GM12878 (cell line): ENCODE results near the gene ERVMER34-1. TPM values are rescaled to one million over a fixed set of nuclear protein-coding genes. Genes with fewer than 3 reads are reported as not detected.

Experiments used
- ATAC-seq: fragments of 200-7000 bp; cut with Tn5 transposase; 3 replicates; pipeline ENCODE4 v1.9.1; 2020; ENCODE audit warnings: mild to moderate bottlenecking, moderate library complexity
- BruUV-seq: library from RNA; stranded (reverse); fragments of 400-500 nt; replicated peaks from 2 replicates; lab custom pipeline; 2021; lab: Mats Ljungman, UMichigan
- CTCF ChIA-PET: fragments of 300-600 bp; sonication (Branson Sonifier 250); formaldehyde crosslinking; extraction: SDS; loops from one replicate; lab custom pipeline; 2021; ENCODE audit warnings: inconsistent platforms; lab: Yijun Ruan, JAX
- POLR2A ChIA-PET: fragments of 350-600 bp; formaldehyde crosslinking; extraction: SDS; loops from one replicate; lab custom pipeline; 2021; ENCODE audit warnings: inconsistent platforms; lab: Charles Lee
- RAD21 ChIA-PET: fragments of 300-600 bp; sonication (Branson Sonifier 250); formaldehyde crosslinking; loops from one replicate; lab custom pipeline; 2023; ENCODE audit warnings: antibody characterized with exemption; ENCODE audit not compliant: unreplicated experiment; lab: Charles Lee
- SMC1A ChIA-PET: fragments of 300-600 bp; sonication (Branson Sonifier 250); formaldehyde crosslinking; loops from one replicate; lab custom pipeline; 2023; ENCODE audit not compliant: unreplicated experiment, uncharacterized antibody; lab: Charles Lee
- DNase-seq: peaks from one replicate; pipeline ENCODE4 v3.0.0-alpha.2; 2011; ENCODE audit warnings: low read depth, low spot score
- FAIRE-seq: peaks from 3 replicates; lab custom pipeline; 2011; peaks lifted over from hg19 to GRCh38; lab: Jason Lieb, UNC
- H2AFZ ChIP-seq: 2 replicates; pipeline ENCODE4 v1.6.0; 2011; ENCODE audit warnings: low read depth, low read length, control low read depth; ENCODE audit not compliant: control insufficient read depth
- H3K27ac ChIP-seq: 2 replicates; pipeline ENCODE4 v1.5.1; 2011; ENCODE audit warnings: control low read depth; ENCODE audit not compliant: control insufficient read depth, insufficient read depth
- H3K27me3 ChIP-seq, 2 experiments: replicated peaks in 1 of 2; 2 replicates each; pipeline versions ENCODE4 v1.6.0 to v1.6.1; 2011; ENCODE audit warnings: low read length in 1 of 2; ENCODE audit not compliant: control insufficient read depth in 2 of 2, insufficient read depth in 2 of 2
- H3K36me3 ChIP-seq, 2 experiments: 2 replicates each; pipeline ENCODE4 v1.5.1; 2011; ENCODE audit warnings: low read length in 1 of 2; ENCODE audit not compliant: control insufficient read depth in 2 of 2, insufficient read depth in 2 of 2
- H3K4me1 ChIP-seq: 2 replicates; pipeline ENCODE4 v1.6.1; 2011; ENCODE audit warnings: mild to moderate bottlenecking, low read length, moderate library complexity, mixed read lengths; ENCODE audit not compliant: control insufficient read depth, insufficient read depth
- H3K4me2 ChIP-seq: 2 replicates; pipeline ENCODE4 v1.6.0; 2011; ENCODE audit warnings: control low read depth; ENCODE audit not compliant: control insufficient read depth, insufficient read depth
- H3K4me3 ChIP-seq: fragments of 200-600 bp; sonication (generic); 2 replicates; pipeline ENCODE4 v1.5.1; 2016
- H3K79me2 ChIP-seq: 2 replicates; pipeline ENCODE4 v1.6.0; 2011; ENCODE audit warnings: low read length; ENCODE audit not compliant: control insufficient read depth, insufficient read depth
- H3K9ac ChIP-seq: 2 replicates; pipeline ENCODE4 v1.8.0; 2011; ENCODE audit warnings: low read length, control low read depth, mixed read lengths; ENCODE audit not compliant: control insufficient read depth, insufficient read depth
- H3K9me3 ChIP-seq: replicated peaks from 3 replicates; pipeline ENCODE4 v1.5.1; 2011; ENCODE audit warnings: mild to moderate bottlenecking, low read length; ENCODE audit not compliant: control insufficient read depth, insufficient read depth
- H4K20me1 ChIP-seq: 2 replicates; pipeline ENCODE4 v1.6.0; 2011; ENCODE audit not compliant: control insufficient read depth, insufficient read depth
- BACH1 ChIP-seq: fragments of 450-650 bp; IDR thresholded peaks from 2 replicates; pipeline ENCODE4 v1.6.1; 2017; ENCODE audit warnings: mild to moderate bottlenecking, borderline replicate concordance
- CBFB ChIP-seq: IDR thresholded peaks from 2 replicates; pipeline ENCODE4 v1.6.1; 2016; ENCODE audit warnings: antibody characterized with exemption, low read depth
- CEBPB ChIP-seq, 2 experiments: fragments of 150-350 bp in 1 of 2; IDR thresholded peaks; 2 replicates each; pipeline ENCODE4 v1.6.1; 2012 to 2014; ENCODE audit warnings: low read depth in 2 of 2, low read length in 2 of 2, borderline replicate concordance in 1 of 2, inconsistent platforms in 1 of 2
- CREM ChIP-seq: IDR thresholded peaks from 2 replicates; pipeline ENCODE4 v1.6.1; 2014; ENCODE audit warnings: antibody characterized with exemption, low read depth
- EZH2 ChIP-seq: IDR thresholded peaks from 2 replicates; pipeline ENCODE4 v1.6.1; 2012; ENCODE audit warnings: low read depth, mild to moderate bottlenecking, control low read depth, inconsistent platforms, low read length, borderline replicate concordance; ENCODE audit not compliant: control insufficient read depth
- FOXM1 ChIP-seq: IDR thresholded peaks from 2 replicates; pipeline ENCODE4 v1.6.1; 2012; ENCODE audit warnings: low read depth, mild to moderate bottlenecking, inconsistent platforms, low read length, moderate library complexity
- IRF4 ChIP-seq: IDR thresholded peaks from 2 replicates; pipeline ENCODE4 v1.6.1; 2011; ENCODE audit warnings: low read depth, low read length
- JUNB ChIP-seq: IDR thresholded peaks from 2 replicates; pipeline ENCODE4 v1.6.1; 2016; ENCODE audit warnings: antibody characterized with exemption, mild to moderate bottlenecking
- MEF2A ChIP-seq: IDR thresholded peaks from 2 replicates; pipeline ENCODE4 v1.6.1; 2011; ENCODE audit warnings: low read depth, mild to moderate bottlenecking, low read length, moderate library complexity; ENCODE audit not compliant: insufficient read depth
- MEF2B ChIP-seq: fragments of 450-650 bp; IDR thresholded peaks from 2 replicates; pipeline ENCODE4 v1.6.1; 2018; ENCODE audit warnings: mild to moderate bottlenecking, moderate library complexity; ENCODE audit not compliant: partially characterized antibody, poor library complexity, severe bottlenecking
- NFIC ChIP-seq: IDR thresholded peaks from 2 replicates; pipeline ENCODE4 v1.6.1; 2012; ENCODE audit warnings: low read depth, mild to moderate bottlenecking, inconsistent platforms, low read length, moderate library complexity
- NFYB ChIP-seq: IDR thresholded peaks from 2 replicates; pipeline ENCODE4 v1.6.1; 2011; ENCODE audit warnings: low read depth, mild to moderate bottlenecking, low read length, improper control_type of control experiment, moderate library complexity; ENCODE audit not compliant: insufficient read depth
- POLR2AphosphoS2 ChIP-seq: IDR thresholded peaks from 2 replicates; pipeline ENCODE4 v1.6.1; 2011; ENCODE audit warnings: low read depth, mild to moderate bottlenecking, low read length, improper control_type of control experiment, moderate library complexity
- RUNX3 ChIP-seq: IDR thresholded peaks from 2 replicates; pipeline ENCODE4 v1.6.1; 2012; ENCODE audit warnings: low read length, inconsistent platforms
- TCF7 ChIP-seq: IDR thresholded peaks from 2 replicates; pipeline ENCODE4 v1.6.1; 2014; ENCODE audit warnings: antibody characterized with exemption, borderline replicate concordance
- ZBED1 ChIP-seq: IDR thresholded peaks from 2 replicates; pipeline ENCODE4 v1.6.1; 2016; ENCODE audit warnings: borderline replicate concordance
- ZNF384 ChIP-seq: IDR thresholded peaks from 2 replicates; pipeline ENCODE4 v1.6.1; 2012; ENCODE audit warnings: low read depth, mild to moderate bottlenecking, low read length, improper control_type of control experiment, borderline replicate concordance
- ZSCAN29 ChIP-seq: fragments of 450-650 bp; IDR thresholded peaks from 2 replicates; pipeline ENCODE4 v1.6.1; 2017; ENCODE audit warnings: mild to moderate bottlenecking, moderate library complexity
- WGBS: methylation state at CpG from one replicate; pipeline ENCODE4 v1.1.6; 2016; ENCODE audit warnings: low lambda C conversion rate; ENCODE audit not compliant: insufficient replicate concordance, insufficient coverage; ENCODE audit errors: missing lambda C conversion rate; 5-methylcytosine and 5-hydroxymethylcytosine counted together
- in situ Hi-C: fragments of 300-500 bp; cut with MboI; formaldehyde crosslinking; loops from 9 replicates; pipeline ENCODE4 v1.14.3; 2018; ENCODE audit warnings: mixed read lengths
- intact Hi-C: fragments of 100-400 bp; cut with micrococcal nuclease; formaldehyde crosslinking; loops from one replicate; pipeline ENCODE4 v1.14.2; 2022; ENCODE audit not compliant: unreplicated experiment
- polyA plus RNA-seq, 11 experiments: library from polyadenylated mRNA; depleted of rRNA in 4 of 11; unstranded in 6 of 11; stranded (reverse) in 5 of 11; fragments of >200 nt; fragmentation: Nextera tagmentation in 4 of 11; fragmentation: Illumina TruSeq in 1 of 11; extraction: Ambion mirVana in 4 of 11; extraction: Trizol in 1 of 11; gene quantifications; 1 replicate in 1 of 11; 2 replicates in 10 of 11; pipeline versions ENCODE4 v1.2.1 to v1.2.3, GENCODE V29; 2011 to 2016; ENCODE audit warnings: inconsistent platforms in 2 of 11, missing spikeins in 2 of 11, low read depth in 1 of 11
- total RNA-seq, 4 experiments: library from RNA; depleted of rRNA in 3 of 4; stranded (reverse); fragments of >200 nt in 3 of 4; fragmentation: Illumina TruSeq in 1 of 4; extraction: Trizol in 1 of 4; gene quantifications; 2 replicates each; pipeline versions ENCODE4 v1.2.1 to v1.2.3, GENCODE V29; 2013 to 2021
- TF ChIP-seq, protein P1 (sequence below): IDR thresholded peaks from 2 replicates; pipeline ENCODE4 v1.6.1; 2012; ENCODE audit warnings: low read depth, low read length, improper control_type of control experiment
- TF ChIP-seq, protein P2 (sequence below): fragments of 150-350 bp; IDR thresholded peaks from 2 replicates; pipeline ENCODE4 v1.6.1; 2014; ENCODE audit warnings: mild to moderate bottlenecking, low read depth, low read length
- TF ChIP-seq, protein P3 (sequence below): IDR thresholded peaks from 2 replicates; pipeline ENCODE4 v1.6.1; 2012; ENCODE audit warnings: low read length, inconsistent platforms
- TF ChIP-seq, protein P4 (sequence below): IDR thresholded peaks from 2 replicates; pipeline ENCODE4 v1.6.1; 2012; ENCODE audit warnings: low read depth, low read length, improper control_type of control experiment

ERVMER34-1 gene
- total and polyA plus RNA-seq, 10 of the 15 experiments (the other 5 are each of a cell fraction or from before 2014, with no cell fraction given), result not detected

DNA sequence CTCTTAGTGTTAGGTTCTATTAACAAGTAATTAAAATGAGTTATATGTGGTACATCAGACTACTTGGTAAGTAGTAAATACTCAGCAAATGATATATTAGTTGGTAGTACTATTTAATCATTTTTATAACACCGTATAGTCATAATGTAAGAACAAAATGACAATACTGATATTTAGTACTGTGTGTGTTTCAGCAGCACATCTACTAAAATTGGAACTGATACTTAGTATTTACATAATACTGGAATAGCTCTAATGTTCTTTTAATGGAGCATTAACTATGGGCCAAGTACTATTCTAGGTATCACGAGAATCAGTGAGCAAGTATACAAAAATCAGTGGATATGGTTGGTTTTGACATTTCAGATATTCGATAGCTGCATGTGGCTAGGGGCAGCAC is 35.3 kb downstream of the ERVMER34-1 start:
- intact Hi-C loops (loop anchor here (10.0 kb wide), 1 partner anchor 1349 kb away; the partner anchor contains the start of gene CHIC2), in situ Hi-C loops (loop anchor here (25.0 kb wide), 1 partner anchor 646 kb away; the partner anchor contains the start of gene SCFD2)
- no peak overlapping the region for H2AFZ ChIP-seq
- no peaks in the 10 kb centered on the region for H3K27me3 ChIP-seq
- BruUV-seq, result no TSS peak
- ChIA-PET SMC1A (interaction anchor here (1.4 kb wide), 1 partner anchor 10 kb away, joined by 4 read pairs; no protein-coding TSS in a partner anchor), RAD21 (no interaction called here), CTCF (no interaction called here), POLR2A (no interaction called here)
- peaks cover 27% of the 10 kb centered on the region for H3K4me1 ChIP-seq
- no peak for ATAC-seq
- peak overlapping the region; percentile 93; the same call in 1 of the 2 replicates for H3K27ac ChIP-seq
- peak overlapping the region; percentile 93 for H3K4me3 ChIP-seq
- H3K4me2 ChIP-seq, result peak overlapping the region; percentile 99
- FAIRE-seq, result no peak
- H3K9me3 ChIP-seq, result no peaks in the 10 kb centered on the region
- peaks cover 3% of the 10 kb centered on the region; the same call in 1 of the 2 replicates for H4K20me1 ChIP-seq
- peak overlapping the region; percentile 59; the same call in 1 of the 2 replicates for H3K9ac ChIP-seq
- peaks cover 39% of the 10 kb centered on the region for H3K79me2 ChIP-seq
- 16% methylated on average over 3 of the region's 3 CpGs for WGBS
- no peak for DNase-seq
- peaks cover 7 to 34% of the 10 kb centered on the region in 2 experiments for H3K36me3 ChIP-seq
- TF ChIP-seq, protein P1, sequence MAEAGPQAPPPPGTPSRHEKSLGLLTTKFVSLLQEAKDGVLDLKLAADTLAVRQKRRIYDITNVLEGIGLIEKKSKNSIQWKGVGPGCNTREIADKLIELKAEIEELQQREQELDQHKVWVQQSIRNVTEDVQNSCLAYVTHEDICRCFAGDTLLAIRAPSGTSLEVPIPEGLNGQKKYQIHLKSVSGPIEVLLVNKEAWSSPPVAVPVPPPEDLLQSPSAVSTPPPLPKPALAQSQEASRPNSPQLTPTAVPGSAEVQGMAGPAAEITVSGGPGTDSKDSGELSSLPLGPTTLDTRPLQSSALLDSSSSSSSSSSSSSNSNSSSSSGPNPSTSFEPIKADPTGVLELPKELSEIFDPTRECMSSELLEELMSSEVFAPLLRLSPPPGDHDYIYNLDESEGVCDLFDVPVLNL, result no peak
- TF ChIP-seq BACH1 (0 out of 2 replicates have a peak, but pooled peaks have one; percentile 12), ZSCAN29 (no peak), TCF7 (no peak), POLR2AphosphoS2 (no peak), CBFB (no peak), MEF2A (peak; percentile 92), NFYB (no peak), ZBED1 (peak; percentile 64; the same call in 1 of the 2 replicates), ZNF384 (no peak), FOXM1 (no peak; the same call in 1 of the 2 replicates), EZH2 (no peak), NFIC (peak; percentile 70), JUNB (peak; percentile 96), RUNX3 (peak; percentile 18; the same call in 1 of the 2 replicates), MEF2B (peak; percentile 54), IRF4 (peak; percentile 47; the same call in 1 of the 2 replicates), CEBPB (IDR thresholded peaks at IDR 0.05; ENCODE audit: borderline replicate concordance in 1 of 2, low read depth in 2 of 2, low read length in 2 of 2) (no peak), CREM (peak; percentile 42; the same call in 1 of the 2 replicates)
- TF ChIP-seq, protein P2, sequence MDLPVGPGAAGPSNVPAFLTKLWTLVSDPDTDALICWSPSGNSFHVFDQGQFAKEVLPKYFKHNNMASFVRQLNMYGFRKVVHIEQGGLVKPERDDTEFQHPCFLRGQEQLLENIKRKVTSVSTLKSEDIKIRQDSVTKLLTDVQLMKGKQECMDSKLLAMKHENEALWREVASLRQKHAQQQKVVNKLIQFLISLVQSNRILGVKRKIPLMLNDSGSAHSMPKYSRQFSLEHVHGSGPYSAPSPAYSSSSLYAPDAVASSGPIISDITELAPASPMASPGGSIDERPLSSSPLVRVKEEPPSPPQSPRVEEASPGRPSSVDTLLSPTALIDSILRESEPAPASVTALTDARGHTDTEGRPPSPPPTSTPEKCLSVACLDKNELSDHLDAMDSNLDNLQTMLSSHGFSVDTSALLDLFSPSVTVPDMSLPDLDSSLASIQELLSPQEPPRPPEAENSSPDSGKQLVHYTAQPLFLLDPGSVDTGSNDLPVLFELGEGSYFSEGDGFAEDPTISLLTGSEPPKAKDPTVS, result no peak
- TF ChIP-seq, protein P3, sequence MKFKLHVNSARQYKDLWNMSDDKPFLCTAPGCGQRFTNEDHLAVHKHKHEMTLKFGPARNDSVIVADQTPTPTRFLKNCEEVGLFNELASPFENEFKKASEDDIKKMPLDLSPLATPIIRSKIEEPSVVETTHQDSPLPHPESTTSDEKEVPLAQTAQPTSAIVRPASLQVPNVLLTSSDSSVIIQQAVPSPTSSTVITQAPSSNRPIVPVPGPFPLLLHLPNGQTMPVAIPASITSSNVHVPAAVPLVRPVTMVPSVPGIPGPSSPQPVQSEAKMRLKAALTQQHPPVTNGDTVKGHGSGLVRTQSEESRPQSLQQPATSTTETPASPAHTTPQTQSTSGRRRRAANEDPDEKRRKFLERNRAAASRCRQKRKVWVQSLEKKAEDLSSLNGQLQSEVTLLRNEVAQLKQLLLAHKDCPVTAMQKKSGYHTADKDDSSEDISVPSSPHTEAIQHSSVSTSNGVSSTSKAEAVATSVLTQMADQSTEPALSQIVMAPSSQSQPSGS, result peak; percentile 81
- TF ChIP-seq, protein P4, sequence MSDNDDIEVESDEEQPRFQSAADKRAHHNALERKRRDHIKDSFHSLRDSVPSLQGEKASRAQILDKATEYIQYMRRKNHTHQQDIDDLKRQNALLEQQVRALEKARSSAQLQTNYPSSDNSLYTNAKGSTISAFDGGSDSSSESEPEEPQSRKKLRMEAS, result no peak
